ENCODE results near the gene RTCB.

RTCB gene

DNA sequence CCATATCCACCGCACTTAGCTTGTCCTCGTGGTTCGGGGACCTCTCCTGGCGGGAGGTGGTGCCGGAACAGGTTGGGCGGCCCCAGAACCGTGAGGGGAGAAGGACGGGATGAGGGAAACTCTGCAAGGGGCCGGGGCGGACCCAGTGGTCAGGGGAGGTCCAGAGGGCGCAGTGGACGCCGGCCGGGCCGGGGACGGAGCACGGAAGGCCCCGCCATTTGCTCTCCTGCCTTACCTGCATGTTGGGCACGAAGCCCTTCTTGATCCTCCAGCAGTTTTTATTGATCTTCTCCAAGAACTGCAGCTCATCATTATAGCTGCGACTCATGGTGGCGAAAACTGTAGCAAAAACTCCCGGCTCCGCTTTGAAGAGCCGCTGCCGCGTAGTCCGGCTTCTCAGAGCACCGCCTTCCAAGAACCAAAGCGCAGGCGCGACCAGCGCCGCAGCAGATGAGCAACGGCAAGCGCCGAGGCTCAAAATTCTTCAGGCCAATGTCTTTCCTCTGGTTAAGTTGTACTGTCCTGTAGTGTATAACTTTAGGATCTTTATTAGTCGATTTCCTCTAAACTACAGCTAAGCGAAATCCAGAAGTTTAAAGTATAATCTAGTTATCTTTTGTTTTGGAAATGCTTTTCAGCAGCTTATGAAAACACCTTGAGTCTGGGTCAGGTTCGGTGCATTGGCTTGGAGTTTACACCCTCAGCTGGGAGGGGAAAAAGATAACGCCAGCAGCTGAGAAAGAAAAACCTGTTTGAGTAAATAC, at the start of gene RTCB:
RTCB (minus strand) TSS at position 419 of the 764 bp plus-strand sequence; CDS start at position 328, 91 bp downstream.
- DNase-seq (ENCODE audit: low read depth in 2 of 2) = peak; percentile 82 to 85

DNA sequence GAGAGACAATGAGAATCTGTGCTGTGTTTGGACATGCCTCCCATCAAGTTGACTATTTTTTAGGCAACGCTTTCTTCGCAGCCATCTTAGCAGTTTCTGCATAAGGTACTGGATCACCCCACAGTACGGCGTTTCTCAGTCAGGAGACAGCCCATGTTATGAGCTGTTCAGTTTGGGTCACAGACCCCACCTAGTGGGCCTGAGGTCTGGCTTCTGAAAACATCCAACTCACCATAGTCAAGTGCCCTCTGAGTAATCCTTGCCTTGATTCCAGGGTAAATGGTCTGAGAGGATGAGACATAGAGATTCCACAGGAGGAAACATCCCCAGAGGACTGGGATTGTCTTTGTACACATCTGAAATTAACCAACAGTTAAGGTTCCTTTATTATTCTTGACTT, 45.0 kb upstream of the RTCB start:
- DNase-seq (ENCODE audit: low read depth in 2 of 2) = no peak

DNA sequence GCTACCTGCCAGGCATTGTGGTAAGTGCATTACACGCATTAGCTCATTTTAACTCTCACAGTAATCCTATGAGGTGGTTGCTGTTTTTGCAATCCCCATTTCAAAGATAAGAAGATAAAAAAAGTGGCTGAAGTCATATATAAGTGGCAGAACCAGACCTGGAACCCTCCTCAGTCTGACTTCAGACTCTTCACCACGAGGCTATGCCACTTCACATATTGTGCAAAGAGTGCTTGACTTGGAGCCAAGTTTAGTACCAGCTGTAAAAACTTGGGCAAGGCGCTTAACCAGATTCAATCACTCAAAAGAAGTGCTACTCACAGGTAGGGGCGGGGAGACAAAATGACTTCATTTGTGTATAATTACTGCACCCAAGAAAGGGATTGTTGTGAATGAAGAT, 36.9 kb upstream of the RTCB start:
- DNase-seq (ENCODE audit: low read depth in 2 of 2) = no peak

DNA sequence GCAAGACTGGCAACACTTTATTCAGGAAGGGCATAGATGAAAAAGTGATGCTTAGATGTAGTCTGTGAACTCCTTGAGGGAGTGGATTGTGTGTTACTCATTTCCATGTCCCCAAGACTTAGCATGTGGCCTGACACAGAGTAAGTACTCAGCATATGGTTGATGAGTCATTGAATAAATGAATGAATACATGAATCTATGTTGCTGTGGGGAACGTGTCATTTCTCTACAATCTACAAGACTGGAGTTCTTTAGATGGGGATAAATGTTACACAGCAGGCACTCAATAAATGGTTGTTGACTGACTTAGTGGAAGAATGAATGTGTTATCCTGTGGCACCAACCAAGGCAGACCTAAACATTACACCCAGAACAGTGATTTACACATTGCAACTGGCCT, 34.3 kb upstream of the RTCB start:
- no peak for DNase-seq (ENCODE audit: low read depth in 2 of 2)

DNA sequence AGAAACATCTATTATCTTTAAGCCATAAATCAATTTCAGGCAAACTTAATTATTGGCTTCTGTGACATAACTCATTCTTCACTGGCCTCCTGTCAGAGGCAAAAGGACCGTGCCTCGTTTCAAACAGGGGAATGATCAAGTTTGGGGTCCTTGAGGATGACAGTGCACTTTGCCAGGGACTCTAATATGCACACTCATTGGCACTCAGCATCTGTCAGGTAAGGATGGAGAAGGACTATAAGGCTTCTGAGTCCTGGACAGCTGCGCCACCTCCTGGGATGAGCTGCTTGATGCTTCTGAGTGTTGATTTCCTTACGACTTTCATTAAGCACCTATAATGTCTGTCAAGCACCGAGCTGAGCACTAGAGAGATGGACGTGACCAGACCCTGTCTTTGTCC, 32.0 kb upstream of the RTCB start:
- peak in 1 of 2 donors; percentile 1 for DNase-seq (ENCODE audit: low read depth in 2 of 2)

DNA sequence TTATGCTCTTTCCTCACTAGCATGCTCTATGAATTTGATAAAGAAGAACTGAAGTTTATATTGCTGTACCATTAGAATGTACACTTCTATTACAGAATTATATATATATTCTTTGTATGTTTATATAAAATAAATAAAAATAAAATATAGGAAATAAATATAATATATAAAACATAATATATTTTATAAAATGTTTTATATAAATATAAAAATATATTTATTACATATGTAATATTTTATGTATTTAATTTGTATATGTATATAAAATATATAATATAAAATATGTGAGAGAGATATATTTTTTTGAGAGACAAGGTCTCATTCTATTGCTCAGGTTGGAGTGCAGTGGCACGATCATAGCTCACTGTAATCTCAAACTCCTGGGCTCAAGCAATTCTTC, 18.3 kb upstream of the RTCB start:
- DNase-seq (ENCODE audit: low read depth in 2 of 2) = no peak

GRCh38 chr22:32426881-32427280, 14.8 kb upstream of the RTCB start:
- DNase-seq (ENCODE audit: low read depth in 2 of 2) = no peak

GRCh38 chr22:32423664-32424063, 11.6 kb upstream of the RTCB start:
- DNase-seq (ENCODE audit: low read depth in 2 of 2) = no peak

DNA sequence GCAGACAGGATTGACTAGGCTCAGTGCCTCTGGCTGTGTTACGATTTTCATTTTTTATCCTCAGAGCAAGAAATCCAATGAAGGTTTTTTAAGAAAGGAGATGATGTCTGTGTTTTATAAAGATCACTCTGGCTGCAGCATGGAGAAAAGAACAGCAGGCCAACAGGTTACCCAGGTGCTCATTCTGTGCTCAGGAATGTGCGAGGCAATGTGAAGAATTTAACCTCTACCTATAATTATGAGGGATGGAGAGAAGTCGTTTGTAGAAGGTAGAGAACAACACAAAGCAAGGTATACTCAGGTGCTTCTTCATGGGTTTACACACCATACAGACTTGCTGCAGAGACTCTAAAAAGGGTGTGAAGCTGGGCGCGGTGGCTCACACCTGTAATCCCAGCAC, 10.0 kb upstream of the RTCB start:
- DNase-seq (ENCODE audit: low read depth in 2 of 2) = no peak

DNA sequence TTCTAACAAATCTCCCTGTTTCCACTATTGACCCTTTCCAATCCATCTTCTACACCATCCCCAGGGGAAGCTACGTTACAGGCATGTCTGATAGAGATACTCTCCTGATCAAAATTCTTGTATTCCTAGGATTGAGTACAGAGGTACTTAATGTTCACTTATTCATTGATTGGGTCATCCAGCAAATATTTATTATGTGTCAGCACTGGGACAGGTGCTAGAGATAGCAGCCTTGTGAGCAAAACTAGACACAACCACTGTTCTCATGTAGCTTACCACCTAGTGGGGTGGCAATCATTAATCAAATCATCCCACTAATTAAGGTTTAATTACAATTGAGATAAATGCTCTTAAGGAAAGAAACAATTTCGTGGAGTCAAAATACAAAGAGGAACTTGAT, 9.4 kb upstream of the RTCB start:
- no peak for DNase-seq (ENCODE audit: low read depth in 2 of 2)

DNA sequence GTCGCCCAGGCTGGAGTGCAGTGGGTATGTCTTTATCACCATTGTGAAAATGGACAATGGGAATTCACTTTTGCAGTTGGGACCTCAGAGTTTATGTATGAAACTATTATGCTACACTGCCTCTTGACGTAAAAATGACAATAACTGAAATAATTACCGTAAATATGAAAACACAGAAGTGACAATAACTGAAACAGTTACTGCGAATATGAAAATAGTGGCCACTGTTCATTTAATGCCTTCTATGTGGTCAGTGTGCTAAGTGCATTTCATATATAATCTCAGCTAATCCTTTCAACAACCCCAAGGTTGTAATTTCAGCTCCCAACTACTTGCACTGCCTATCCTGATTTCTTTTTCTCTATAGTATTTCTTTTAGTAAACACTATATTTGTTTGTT, 5.9 kb upstream of the RTCB start:
- no peak for DNase-seq (ENCODE audit: low read depth in 2 of 2)

DNA sequence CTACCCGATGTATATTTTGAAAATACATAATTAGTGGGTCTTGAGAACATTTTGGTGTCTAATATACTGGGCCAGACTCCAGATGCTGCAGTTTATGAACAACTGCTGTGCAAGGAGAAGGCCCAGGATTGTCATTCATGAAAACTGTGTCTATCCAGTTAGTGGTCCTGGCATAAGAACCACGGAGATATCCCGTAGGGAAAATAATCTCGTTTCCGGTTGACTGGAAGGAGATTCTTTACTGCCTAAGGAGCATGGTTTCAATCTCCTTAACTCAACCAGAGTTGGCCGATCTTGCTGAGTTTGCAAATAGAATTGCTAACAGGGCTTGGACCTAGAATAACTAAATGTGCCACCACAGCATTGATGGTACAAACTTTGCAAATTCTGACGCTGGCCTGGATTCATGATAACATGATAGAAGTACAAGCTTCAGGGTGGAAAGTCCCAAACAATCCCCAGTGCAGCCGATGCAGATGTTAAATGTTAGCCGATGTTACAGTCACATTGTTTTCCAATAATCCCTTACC, 4.6 kb upstream of the RTCB start:
- DNase-seq (ENCODE audit: low read depth in 2 of 2) = no peak

GRCh38 chr22:32414191-32414590, 2.1 kb upstream of the RTCB start:
- DNase-seq (ENCODE audit: low read depth in 2 of 2) = no peak

- DNase-seq (ENCODE audit: low read depth in 2 of 2) = no peak
Observed at GRCh38 chr22:32413719-32414118, 1.7 kb upstream of the RTCB start.

- no peak for DNase-seq (ENCODE audit: low read depth in 2 of 2)
Observed at GRCh38 chr22:32411402-32411801, 645 bp downstream of the RTCB start.

DNA sequence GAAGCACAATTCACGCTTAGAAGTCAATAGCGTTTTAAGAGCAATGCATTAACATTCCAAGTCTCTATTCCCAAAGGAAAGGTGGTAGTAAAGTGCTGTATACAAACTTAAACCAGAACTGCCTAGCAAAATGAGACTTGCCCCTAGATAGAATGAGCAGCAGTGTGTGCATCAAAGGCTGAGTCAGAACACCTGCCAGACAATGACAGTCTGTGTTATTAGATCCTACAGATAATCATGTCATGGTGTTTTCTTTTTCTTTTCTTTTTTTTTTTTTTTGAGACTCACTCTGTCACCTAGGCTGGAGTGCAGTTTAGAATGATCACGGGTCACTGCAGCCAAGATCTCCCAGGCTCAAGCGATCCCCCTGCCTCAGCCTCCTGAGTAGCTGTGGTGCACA, 1.6 kb downstream of the RTCB start:
- no peak for DNase-seq (ENCODE audit: low read depth in 2 of 2)

- DNase-seq (ENCODE audit: low read depth in 2 of 2) = no peak
Observed at GRCh38 chr22:32409977-32410376, 2.1 kb downstream of the RTCB start.

DNA sequence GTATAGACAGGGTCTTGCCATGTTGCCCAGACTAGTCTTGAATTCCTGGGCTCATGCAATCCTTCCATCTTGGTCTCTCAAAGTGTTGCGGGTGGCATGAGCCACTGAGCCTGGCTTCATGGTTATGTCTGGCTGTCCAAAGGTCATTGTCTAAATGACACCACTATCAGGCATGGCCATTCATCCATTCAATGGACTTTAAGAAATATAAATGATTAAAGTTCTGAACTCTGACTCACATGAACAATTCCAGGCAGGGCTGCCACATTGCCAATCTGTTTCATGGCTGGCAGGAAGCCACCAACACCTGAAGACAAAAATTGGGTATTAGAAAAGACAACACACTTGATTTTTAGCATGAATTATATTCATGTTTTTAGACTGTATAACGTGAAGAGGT, 4.1 kb downstream of the RTCB start:
- DNase-seq (ENCODE audit: low read depth in 2 of 2) = no peak

- no peak for DNase-seq (ENCODE audit: low read depth in 2 of 2)
Observed at GRCh38 chr22:32407312-32407711, 4.7 kb downstream of the RTCB start.

DNA sequence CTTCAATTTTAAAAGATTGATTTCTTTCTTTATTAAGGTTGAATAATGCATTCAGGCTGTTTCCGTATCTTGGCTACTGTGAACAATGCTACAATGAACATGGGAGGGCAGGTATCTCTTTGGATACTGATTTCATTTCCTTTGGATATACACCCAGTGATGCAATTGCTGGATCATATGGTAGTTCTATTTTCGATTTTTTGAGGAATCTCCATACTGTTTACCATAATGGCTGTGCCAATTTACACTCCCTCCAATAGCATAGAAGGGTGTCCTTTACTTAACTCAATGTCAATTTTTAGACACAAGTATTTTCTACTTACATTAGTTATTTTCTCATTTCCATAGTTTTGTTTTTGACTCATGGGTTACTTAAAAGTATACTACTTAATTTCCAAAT, 8.0 kb downstream of the RTCB start:
- DNase-seq (ENCODE audit: low read depth in 2 of 2) = no peak

DNA sequence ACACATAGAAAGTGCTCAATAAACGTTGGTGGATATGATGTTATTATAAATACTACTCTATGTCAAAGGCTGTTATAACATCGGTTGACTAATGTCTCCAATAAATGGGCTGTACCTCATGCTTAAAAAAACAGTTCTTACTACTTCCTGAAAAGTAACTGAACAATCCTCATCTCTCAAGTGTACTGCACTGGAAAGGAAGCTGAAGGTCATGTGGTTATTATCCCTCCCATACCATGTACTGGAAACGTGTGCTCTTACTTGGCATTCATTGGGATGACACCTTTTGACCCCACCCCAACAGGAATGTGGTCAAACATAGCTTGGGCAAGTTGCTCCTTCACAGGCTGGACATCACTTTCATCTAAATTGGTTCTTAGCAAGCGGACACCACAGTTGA, 10.6 kb downstream of the RTCB start:
- no peak for DNase-seq (ENCODE audit: low read depth in 2 of 2)

- no peak for DNase-seq (ENCODE audit: low read depth in 2 of 2)
Observed at GRCh38 chr22:32396746-32397145, 15.3 kb downstream of the RTCB start.

DNA sequence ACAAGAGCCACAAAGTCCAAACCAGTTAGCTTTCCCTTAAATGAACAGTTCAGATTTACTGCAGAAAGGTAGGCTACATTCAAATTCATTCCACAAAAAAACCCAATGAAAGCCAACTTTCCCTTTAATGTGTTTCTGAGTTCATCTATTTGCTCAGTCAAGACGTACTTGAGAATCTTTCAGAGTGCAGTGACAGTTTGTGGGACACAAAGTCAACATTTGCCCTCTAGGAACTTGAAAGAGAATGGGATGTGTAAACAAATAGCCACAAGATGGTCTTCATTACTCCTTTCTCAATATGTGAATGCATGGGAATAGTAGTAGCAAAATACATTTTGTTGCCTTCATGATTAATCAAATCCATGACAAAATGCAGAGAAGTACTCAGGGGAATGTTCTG, 15.8 kb downstream of the RTCB start:
- DNase-seq (ENCODE audit: low read depth in 2 of 2) = no peak

- no peak for DNase-seq (ENCODE audit: low read depth in 2 of 2)
Observed at GRCh38 chr22:32395107-32395506, 16.9 kb downstream of the RTCB start.
